SK-N-SH treated with all-trans-retinoic acid at 6 μM for 48 hours (cell line): ENCODE data around the gene RALGPS1.

Experiments
- ARNTL ChIP-seq: fragments of 450-650 bp; formaldehyde crosslinking; IDR thresholded peaks from 2 replicates; pipeline ENCODE4 v1.5.0; 2020; ENCODE audit warnings: low read depth, mild to moderate bottlenecking, moderate library complexity, borderline replicate concordance
- CREB5 ChIP-seq: fragments of 250-450 bp; sonication (Bioruptor Pico); IDR thresholded peaks from 2 replicates; pipeline ENCODE4 v1.5.1; 2020; ENCODE audit warnings: low read depth, mild to moderate bottlenecking, moderate library complexity
- GLIS3 ChIP-seq: fragments of 250-450 bp; sonication (Bioruptor Pico); IDR thresholded peaks from 2 replicates; pipeline ENCODE4 v1.5.0; 2020; ENCODE audit warnings: mild to moderate bottlenecking, moderate library complexity

- TF ChIP-seq ARNTL (CRISPR knock-in tag) (no peak), GLIS3 (no peak), CREB5 (CRISPR knock-in tag) (no peak)
These were observed 19.9 kb downstream of the RALGPS1 start for GRCh38 chr9:126934441-126934840.
